SK-N-SH (cell line): ENCODE measurements around the gene ESRP2. TPM values are rescaled to one million over a fixed set of nuclear protein-coding genes. Genes with fewer than 3 reads are reported as not detected.

Experiments
- CTCF ChIA-PET: fragments of 300-600, 350-600 bp; formaldehyde crosslinking; extraction: SDS; loops from one replicate; lab custom pipeline; 2021; lab: Yijun Ruan, JAX
- POLR2A ChIA-PET: fragments of 350-600 bp; sonication (Branson Sonifier 250); formaldehyde crosslinking; extraction: SDS; loops from one replicate; lab custom pipeline; 2020; ENCODE audit warnings: antibody characterized with exemption, inconsistent platforms; lab: Yijun Ruan, JAX
- DNase-seq: peaks from one replicate; pipeline ENCODE4 v3.0.0; 2012
- H2AFZ ChIP-seq: fragments of 200-600 bp; sonication (generic); 2 replicates; pipeline ENCODE4 v1.8.1; 2016; ENCODE audit warnings: antibody characterized with exemption, mild to moderate bottlenecking, low read depth
- H3F3A ChIP-seq: fragments of 200-600 bp; sonication (generic); replicated peaks from 2 replicates; pipeline ENCODE3; 2016; ENCODE audit warnings: antibody characterized with exemption, mild to moderate bottlenecking; ENCODE audit not compliant: insufficient read depth
- H3K27ac ChIP-seq, 2 experiments: fragments of 200-500 bp in 1 of 2; fragments of 200-600 bp in 1 of 2; sonication (Bioruptor generic) in 1 of 2; sonication (generic), shearing (Covaris generic) in 1 of 2; 2 replicates each; pipeline versions ENCODE4 v1.5.1 to v1.6.1; 2014 to 2016; ENCODE audit warnings: low read depth in 2 of 2, inconsistent platforms in 1 of 2, low read length in 1 of 2, mild to moderate bottlenecking in 1 of 2, mixed read lengths in 1 of 2
- H3K27me3 ChIP-seq: fragments of 200-600 bp; sonication (generic), shearing (Covaris generic); 2 replicates; pipeline ENCODE4 v1.6.1; 2016; ENCODE audit warnings: mixed run types; ENCODE audit not compliant: insufficient read depth
- H3K36me3 ChIP-seq, 2 experiments: fragments of 200-500 bp in 1 of 2; fragments of 200-600 bp in 1 of 2; sonication (Bioruptor generic) in 1 of 2; sonication (generic) in 1 of 2; replicated peaks in 1 of 2; 2 replicates each; pipeline versions ENCODE3 to v1.5.1; 2014 to 2016; ENCODE audit warnings: low read length in 1 of 2, mild to moderate bottlenecking in 1 of 2; ENCODE audit not compliant: insufficient read depth in 2 of 2, control insufficient read depth in 1 of 2
- H3K4me1 ChIP-seq, 2 experiments: fragments of 200-500 bp in 1 of 2; fragments of 200-600 bp in 1 of 2; sonication (Bioruptor generic) in 1 of 2; sonication (generic), shearing (Covaris generic) in 1 of 2; 2 replicates each; pipeline versions ENCODE4 v1.5.1 to v1.6.1; 2014 to 2016; ENCODE audit warnings: low read depth in 1 of 2, low read length in 1 of 2, mixed run types in 1 of 2; ENCODE audit not compliant: insufficient read depth in 2 of 2, control insufficient read depth in 1 of 2
- H3K4me2 ChIP-seq: fragments of 200-600 bp; sonication (generic), shearing (Covaris generic); 2 replicates; pipeline ENCODE4 v1.6.1; 2017; ENCODE audit warnings: mixed run types
- H3K4me3 ChIP-seq, 2 experiments: fragments of 200-500 bp in 1 of 2; fragments of 200-600 bp in 1 of 2; sonication (Bioruptor generic) in 1 of 2; sonication (generic), shearing (Covaris generic) in 1 of 2; 2 replicates each; pipeline versions ENCODE4 v1.5.1 to v1.8.1; 2014 to 2016; ENCODE audit warnings: low read depth in 2 of 2, inconsistent platforms in 1 of 2, low read length in 1 of 2, mild to moderate bottlenecking in 1 of 2, mixed read lengths in 1 of 2, moderate library complexity in 1 of 2
- H3K79me2 ChIP-seq: fragments of 200-600 bp; sonication (generic); 2 replicates; pipeline ENCODE4 v1.8.1; 2017; ENCODE audit warnings: mild to moderate bottlenecking; ENCODE audit not compliant: insufficient read depth
- H3K9ac ChIP-seq: fragments of 200-600 bp; sonication (generic); 2 replicates; pipeline ENCODE4 v1.6.1; 2017; ENCODE audit warnings: mixed run types
- H3K9me2 ChIP-seq: fragments of 200-600 bp; sonication (generic); 2 replicates; pipeline ENCODE4 v1.6.1; 2017; ENCODE audit warnings: mixed run types
- H3K9me3 ChIP-seq: fragments of 200-600 bp; sonication (generic); 2 replicates; pipeline ENCODE4 v1.6.1; 2017; ENCODE audit warnings: mixed run types, mild to moderate bottlenecking, moderate library complexity
- H4K20me1 ChIP-seq: fragments of 200-600 bp; sonication (generic); 2 replicates; pipeline ENCODE4 v1.6.1; 2017; ENCODE audit warnings: mild to moderate bottlenecking, mixed run types; ENCODE audit not compliant: insufficient read depth
- CHD2 ChIP-seq: fragments of 150-350 bp; IDR thresholded peaks from 2 replicates; pipeline ENCODE4 v1.6.1; 2018; ENCODE audit warnings: low read length; ENCODE audit not compliant: partially characterized antibody
- CTCF ChIP-seq: fragments of 200-600 bp; sonication (generic); IDR thresholded peaks from 2 replicates; pipeline ENCODE4 v1.6.1; 2017; ENCODE audit warnings: antibody characterized with exemption, mild to moderate bottlenecking, moderate library complexity
- EP300 ChIP-seq, 2 experiments: IDR thresholded peaks; 2 replicates each; pipeline versions ENCODE4 v1.4.0 to v1.6.1; 2012; ENCODE audit warnings: borderline replicate concordance in 1 of 2, low read depth in 1 of 2, low read length in 1 of 2
- EZH2phosphoT487 ChIP-seq: fragments of 200-600 bp; sonication (generic); IDR thresholded peaks from 2 replicates; pipeline ENCODE4 v1.6.1; 2017; ENCODE audit warnings: low read depth, mixed run types, mild to moderate bottlenecking, antibody characterized with exemption, moderate library complexity, borderline replicate concordance
- FOXM1 ChIP-seq: IDR thresholded peaks from 2 replicates; pipeline ENCODE4 v1.4.0; 2012; ENCODE audit warnings: low read depth, mild to moderate bottlenecking
- MAX ChIP-seq: IDR thresholded peaks from 2 replicates; pipeline ENCODE4 v1.4.0; 2012; ENCODE audit warnings: low read depth
- MEF2A ChIP-seq: IDR thresholded peaks from 2 replicates; pipeline ENCODE4 v1.4.0; 2012; ENCODE audit warnings: low read depth, borderline replicate concordance
- MXI1 ChIP-seq: IDR thresholded peaks from 2 replicates; pipeline ENCODE4 v1.6.1; 2012; ENCODE audit warnings: mild to moderate bottlenecking, low read depth, low read length, improper control_type of control experiment
- NRF1 ChIP-seq: IDR thresholded peaks from 2 replicates; pipeline ENCODE4 v1.6.1; 2012; ENCODE audit warnings: low read depth, mild to moderate bottlenecking, low read length
- RAD21 ChIP-seq: IDR thresholded peaks from 2 replicates; pipeline ENCODE4 v1.6.1; 2012; ENCODE audit warnings: mild to moderate bottlenecking, low read length
- RCOR1 ChIP-seq: fragments of 150-350 bp; IDR thresholded peaks from 2 replicates; pipeline ENCODE4 v1.6.1; 2017; ENCODE audit warnings: antibody characterized with exemption, low read length
- REST ChIP-seq: IDR thresholded peaks from 2 replicates; pipeline ENCODE4 v1.6.1; 2012; ENCODE audit warnings: mild to moderate bottlenecking, low read depth, low read length, moderate library complexity
- TAF1 ChIP-seq: IDR thresholded peaks from 2 replicates; pipeline ENCODE4 v1.6.1; 2012; ENCODE audit warnings: low read depth, mild to moderate bottlenecking, low read length, moderate library complexity, borderline replicate concordance
- TEAD4 ChIP-seq: IDR thresholded peaks from 2 replicates; pipeline ENCODE4 v1.4.0; 2012; ENCODE audit warnings: mild to moderate bottlenecking, borderline replicate concordance; ENCODE audit not compliant: insufficient read depth
- USF1 ChIP-seq: IDR thresholded peaks from 2 replicates; pipeline ENCODE4 v1.4.0; 2012; ENCODE audit warnings: low read depth, borderline replicate concordance
- USF2 ChIP-seq: fragments of 150-350 bp; IDR thresholded peaks from 2 replicates; pipeline ENCODE4 v1.6.1; 2017; ENCODE audit warnings: antibody characterized with exemption, low read length, low read depth, borderline replicate concordance
- ZBTB33 ChIP-seq: IDR thresholded peaks from 2 replicates; pipeline ENCODE4 v1.4.0; 2012; ENCODE audit warnings: low read depth, borderline replicate concordance
- whole genome bisulfite sequencing: methylation state at CpG from one replicate; pipeline ENCODE4 v1.1.6; 2017; ENCODE audit warnings: low lambda C conversion rate; 5-methylcytosine and 5-hydroxymethylcytosine counted together
- polyA plus RNA-seq, 3 experiments: library from polyadenylated mRNA; depleted of rRNA; stranded (reverse); fragments of >200 nt; gene quantifications; 2 replicates each; pipeline ENCODE4 v1.2.3, GENCODE V29; 2012

The ESRP2 gene
- polyA plus RNA-seq, 1 of the 3 experiments (the other 2 are of a cell fraction), result 0.07 TPM

- Histone ChIP-seq H3K9me2 (no peaks in the 10 kb centered on the region), H3K27ac (peak overlapping the region; percentile 20 to 40), H2AFZ (no peak overlapping the region), H3K4me3 (no peak overlapping the region), H3F3A (no peaks in the 10 kb centered on the region), H4K20me1 (peaks cover 5% of the 10 kb centered on the region; the same call in 1 of the 2 replicates), H3K79me2 (peaks cover 74% of the 10 kb centered on the region), H3K4me1 (no peaks in the 10 kb centered on the region; a peak in 1 of 4 replicates), H3K9ac (no peak overlapping the region), H3K36me3 (peaks cover 6 to 8% of the 10 kb centered on the region in 2 experiments), H3K27me3 (no peaks in the 10 kb centered on the region), H3K9me3 (no peaks in the 10 kb centered on the region)
- ChIA-PET CTCF (interaction anchor here (1.2 to 1.9 kb wide), 3 partner anchors 12 to 53 kb away, joined by 4 to 8 read pairs (median 5); partner anchors contain the start of gene SLC7A6), POLR2A (interaction anchor here (1.1 kb wide), 1 partner anchor 12 kb away, joined by 3 read pairs; the partner anchor contains the start of gene SLC7A6)
- no peak for DNase-seq
- TF ChIP-seq CHD2, result no peak
- no peak for TF ChIP-seq NRF1
- no peak for TF ChIP-seq TEAD4
- no peak for TF ChIP-seq MXI1
- no peak for TF ChIP-seq REST
- no peak for TF ChIP-seq ZBTB33
- TF ChIP-seq FOXM1, result no peak
- no peak for TF ChIP-seq EP300 (IDR thresholded peaks at IDR 0.05; ENCODE audit: borderline replicate concordance in 1 of 2, low read depth in 1 of 2, low read length in 1 of 2)
- no peak for TF ChIP-seq CTCF
- TF ChIP-seq TAF1, result no peak
- no peak for TF ChIP-seq MEF2A
- TF ChIP-seq USF1, result no peak
- no peak for TF ChIP-seq RCOR1
- no peak for TF ChIP-seq USF2
- TF ChIP-seq MAX, result no peak
- no peak for TF ChIP-seq EZH2phosphoT487
- no peak for TF ChIP-seq RAD21
- TF ChIP-seq, all 33 proteins: peak for 0
- no peak overlapping the region for H3K4me2 ChIP-seq
- 93% methylated on average over 3 of the region's 3 CpGs for WGBS
Measured at GRCh38 chr16:68276223-68276622, 40.3 kb upstream of the ESRP2 start.
